Thyroid gland (tissue), 4 donors: Measurements from ENCODE around the gene SLC26A4.
A peak's percentile ranks its signal among the peaks of the same experiment; 100 is the strongest.

Experiments
- POLR2A ChIP-seq, 2 donors: fragments of 450-650 bp; IDR thresholded peaks; one replicate each; pipeline ENCODE4 v1.6.1; 2017; ENCODE audit warnings: antibody characterized with exemption in 2 of 2, mild to moderate bottlenecking in 2 of 2, moderate library complexity in 1 of 2
- TF ChIP-seq, protein P1 (sequence below), 6 experiments: fragments of 200-600 bp in 3 of 6; fragments of 450-650 bp in 3 of 6; sonication (generic) in 3 of 6; IDR thresholded peaks; one replicate each; pipeline ENCODE4 v1.5.1; 2016 to 2019; ENCODE audit warnings: antibody characterized with exemption in 6 of 6, mild to moderate bottlenecking in 2 of 6, inconsistent platforms in 1 of 6, moderate library complexity in 1 of 6

DNA sequence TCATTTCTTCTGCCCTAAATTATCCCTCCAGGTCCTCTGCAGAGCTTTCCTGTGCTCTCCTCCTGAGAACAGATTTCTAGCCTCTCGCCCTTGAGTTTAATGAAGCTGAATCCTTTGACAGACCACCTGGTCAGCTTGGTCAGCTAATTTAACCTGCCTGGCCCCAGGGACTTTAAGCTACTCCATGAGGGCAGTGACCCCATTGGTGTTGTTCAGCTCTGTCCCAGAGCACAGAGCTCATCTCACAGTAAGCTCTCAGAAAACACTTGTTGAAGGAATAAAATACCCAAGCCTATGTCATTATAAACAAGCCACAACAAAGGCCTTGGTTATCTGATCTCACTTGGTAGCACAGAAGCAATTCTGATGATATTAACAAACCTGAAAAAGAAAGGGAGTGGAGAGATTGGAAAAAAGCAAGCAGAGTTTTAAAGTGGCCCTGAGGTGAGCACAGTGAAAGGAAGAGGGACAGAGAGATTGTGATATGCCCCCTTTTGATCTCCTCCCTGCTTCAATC lies 24.4 kb downstream of the SLC26A4 start:
- TF ChIP-seq, protein P1, sequence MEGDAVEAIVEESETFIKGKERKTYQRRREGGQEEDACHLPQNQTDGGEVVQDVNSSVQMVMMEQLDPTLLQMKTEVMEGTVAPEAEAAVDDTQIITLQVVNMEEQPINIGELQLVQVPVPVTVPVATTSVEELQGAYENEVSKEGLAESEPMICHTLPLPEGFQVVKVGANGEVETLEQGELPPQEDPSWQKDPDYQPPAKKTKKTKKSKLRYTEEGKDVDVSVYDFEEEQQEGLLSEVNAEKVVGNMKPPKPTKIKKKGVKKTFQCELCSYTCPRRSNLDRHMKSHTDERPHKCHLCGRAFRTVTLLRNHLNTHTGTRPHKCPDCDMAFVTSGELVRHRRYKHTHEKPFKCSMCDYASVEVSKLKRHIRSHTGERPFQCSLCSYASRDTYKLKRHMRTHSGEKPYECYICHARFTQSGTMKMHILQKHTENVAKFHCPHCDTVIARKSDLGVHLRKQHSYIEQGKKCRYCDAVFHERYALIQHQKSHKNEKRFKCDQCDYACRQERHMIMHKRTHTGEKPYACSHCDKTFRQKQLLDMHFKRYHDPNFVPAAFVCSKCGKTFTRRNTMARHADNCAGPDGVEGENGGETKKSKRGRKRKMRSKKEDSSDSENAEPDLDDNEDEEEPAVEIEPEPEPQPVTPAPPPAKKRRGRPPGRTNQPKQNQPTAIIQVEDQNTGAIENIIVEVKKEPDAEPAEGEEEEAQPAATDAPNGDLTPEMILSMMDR (IDR thresholded peaks at IDR 0.05): no peak
- peak in 1 of 2 donors; percentile 7 for TF ChIP-seq POLR2A (IDR thresholded peaks at IDR 0.05)
